ENCODE data around the gene ZBTB2.
A peak's percentile ranks its signal among the peaks of the same experiment; 100 is the strongest.

The ZBTB2 gene

GRCh38 chr6:151391471-151392413 is at the start of gene ZBTB2:
ZBTB2 (minus strand) TSS chr6:151391559; CDS start chr6:151373637, 17,922 bp downstream.
- peak; percentile 87 for FAIRE-seq
- peak; percentile 21 for DNase-seq (ENCODE audit: insufficient read length, low spot score)

GRCh38 chr6:151440930-151441329 is 49.6 kb upstream of the ZBTB2 start:
- FAIRE-seq (peak; percentile 64), DNase-seq (ENCODE audit: insufficient read length, low spot score) (no peak)

GRCh38 chr6:151440498-151440897 is 49.1 kb upstream of the ZBTB2 start:
- DNase-seq (ENCODE audit: insufficient read length, low spot score) (no peak), FAIRE-seq (peak; percentile 76)

- DNase-seq (ENCODE audit: insufficient read length, low spot score) = no peak
- no peak for FAIRE-seq
These were observed 46.0 kb upstream of the ZBTB2 start for GRCh38 chr6:151437401-151437800.

GRCh38 chr6:151436802-151437201 is 45.4 kb upstream of the ZBTB2 start:
- DNase-seq (ENCODE audit: insufficient read length, low spot score) = no peak
- peak; percentile 8 for FAIRE-seq

GRCh38 chr6:151436300-151436699 is 44.9 kb upstream of the ZBTB2 start:
- DNase-seq (ENCODE audit: insufficient read length, low spot score) = no peak
- no peak for FAIRE-seq

DNA sequence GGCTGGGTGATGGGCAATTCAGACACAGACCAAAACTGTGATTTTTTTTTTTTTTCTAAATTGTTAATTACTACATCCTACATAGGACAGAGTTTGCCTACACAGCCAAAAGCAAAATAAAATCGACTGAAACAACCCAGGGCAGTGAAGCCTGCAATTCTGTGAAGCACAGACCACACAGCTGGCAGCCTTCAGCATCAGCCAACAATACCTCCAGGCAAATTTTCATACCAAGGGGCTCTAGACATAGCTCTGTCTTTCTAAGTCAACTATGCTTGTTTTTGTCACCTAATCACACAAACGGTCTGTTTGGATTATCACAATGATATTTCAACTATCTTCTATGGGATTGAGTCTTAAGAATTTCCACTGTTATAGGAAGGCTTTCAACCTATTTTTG is 43.0 kb upstream of the ZBTB2 start:
- DNase-seq (ENCODE audit: insufficient read length, low spot score) (no peak), FAIRE-seq (no peak)

DNA sequence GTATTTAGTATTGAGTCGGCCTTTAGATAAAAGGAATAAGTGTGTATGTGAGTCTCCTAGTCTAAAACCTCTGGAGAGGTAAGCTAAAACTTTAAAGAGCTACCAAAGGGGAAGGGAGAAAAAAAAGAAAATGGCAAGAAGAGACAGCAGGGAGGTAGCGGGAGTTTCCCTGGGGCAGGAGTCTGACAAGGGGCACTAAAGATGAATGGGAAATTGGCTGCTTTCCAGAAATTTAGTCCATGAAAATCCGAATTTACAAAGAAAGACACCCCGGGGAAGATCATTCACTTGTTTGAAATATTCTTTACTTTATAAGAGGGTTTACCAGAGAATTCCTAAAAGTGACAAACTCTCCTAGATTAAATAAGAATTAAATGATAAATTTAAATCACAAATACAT is 41.3 kb upstream of the ZBTB2 start:
- DNase-seq (ENCODE audit: insufficient read length, low spot score) (no peak), FAIRE-seq (no peak)

GRCh38 chr6:151431337-151431736 is 40.0 kb upstream of the ZBTB2 start:
- DNase-seq (ENCODE audit: insufficient read length, low spot score) (no peak), FAIRE-seq (no peak)

GRCh38 chr6:151430886-151431285 is 39.5 kb upstream of the ZBTB2 start:
- FAIRE-seq = no peak
- DNase-seq (ENCODE audit: insufficient read length, low spot score) = no peak

GRCh38 chr6:151428093-151428735 is 36.9 kb upstream of the ZBTB2 start:
- DNase-seq (ENCODE audit: insufficient read length, low spot score) (no peak), FAIRE-seq (no peak)

- no peak for DNase-seq (ENCODE audit: insufficient read length, low spot score)
- FAIRE-seq = no peak
These were observed 34.2 kb upstream of the ZBTB2 start for GRCh38 chr6:151425561-151425960.

- FAIRE-seq (no peak), DNase-seq (ENCODE audit: insufficient read length, low spot score) (no peak)
These were observed 31.6 kb upstream of the ZBTB2 start for GRCh38 chr6:151422981-151423380.

DNA sequence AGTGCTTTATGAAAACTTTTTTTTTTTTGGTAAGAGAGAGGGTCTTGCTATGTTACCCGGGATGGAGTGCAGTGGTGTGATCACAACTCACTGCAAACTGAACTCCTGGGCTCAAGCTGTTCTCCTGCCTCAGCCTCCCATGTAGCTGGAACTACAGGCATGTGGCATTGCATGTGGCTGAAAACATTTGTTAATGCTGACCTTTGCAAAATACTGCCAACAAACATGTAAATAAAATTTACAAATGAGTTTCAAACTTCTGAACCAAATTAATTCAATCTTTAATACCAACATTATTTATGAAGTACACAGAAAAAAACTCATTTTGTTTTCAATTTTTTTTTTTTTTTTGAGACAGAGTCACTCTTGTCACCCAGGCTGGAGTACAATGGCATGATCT is 26.1 kb upstream of the ZBTB2 start:
- no peak for DNase-seq (ENCODE audit: insufficient read length, low spot score)
- no peak for FAIRE-seq

- DNase-seq (ENCODE audit: insufficient read length, low spot score) (no peak), FAIRE-seq (no peak)
These were observed 23.4 kb upstream of the ZBTB2 start for GRCh38 chr6:151414641-151415260.

- FAIRE-seq = no peak
- no peak for DNase-seq (ENCODE audit: insufficient read length, low spot score)
These were observed 22.2 kb upstream of the ZBTB2 start for GRCh38 chr6:151413372-151414145.

DNA sequence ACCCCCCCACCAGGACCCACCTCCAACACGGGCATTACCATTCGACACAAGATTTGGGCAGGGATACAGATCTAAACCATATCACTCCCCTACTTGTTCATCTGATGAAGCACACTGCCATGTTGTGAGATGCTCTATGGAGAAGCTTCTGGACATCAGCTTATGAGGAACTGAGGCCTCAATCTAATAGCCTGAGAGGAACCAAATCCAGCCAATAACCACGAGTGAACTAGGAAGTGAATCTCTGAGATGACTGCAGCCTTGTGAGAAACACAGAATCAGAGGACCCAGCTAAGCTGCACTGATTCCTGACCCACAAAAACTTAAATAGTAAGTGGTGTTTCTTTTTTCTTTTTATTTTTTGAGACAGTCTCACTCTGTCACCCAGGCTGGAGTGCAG is 21.6 kb upstream of the ZBTB2 start:
- no peak for FAIRE-seq

DNA sequence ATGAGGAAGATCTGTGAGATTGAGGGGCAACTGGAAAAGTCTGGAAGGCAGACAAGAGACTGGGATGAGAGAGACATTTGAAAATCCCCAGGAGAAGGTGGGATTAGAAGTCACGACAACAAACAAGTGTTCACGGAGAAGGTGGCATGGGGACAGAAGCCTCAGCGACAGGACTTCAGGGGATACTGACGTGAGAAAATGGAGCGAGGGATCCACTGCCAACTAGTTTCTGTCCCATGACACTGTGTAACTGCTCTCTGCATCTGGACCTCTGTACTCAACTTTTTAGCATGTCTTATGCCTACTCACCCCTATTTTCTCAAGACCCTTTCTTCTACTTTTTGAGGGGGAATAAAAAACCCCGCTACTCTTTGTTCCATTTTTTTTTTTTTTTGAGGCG is 18.3 kb upstream of the ZBTB2 start:
- no peak for FAIRE-seq
- DNase-seq (ENCODE audit: insufficient read length, low spot score) = no peak

More for the DNA sequence above, 21.6 kb upstream of the ZBTB2 start:
- no peak for DNase-seq (ENCODE audit: insufficient read length, low spot score)

DNA sequence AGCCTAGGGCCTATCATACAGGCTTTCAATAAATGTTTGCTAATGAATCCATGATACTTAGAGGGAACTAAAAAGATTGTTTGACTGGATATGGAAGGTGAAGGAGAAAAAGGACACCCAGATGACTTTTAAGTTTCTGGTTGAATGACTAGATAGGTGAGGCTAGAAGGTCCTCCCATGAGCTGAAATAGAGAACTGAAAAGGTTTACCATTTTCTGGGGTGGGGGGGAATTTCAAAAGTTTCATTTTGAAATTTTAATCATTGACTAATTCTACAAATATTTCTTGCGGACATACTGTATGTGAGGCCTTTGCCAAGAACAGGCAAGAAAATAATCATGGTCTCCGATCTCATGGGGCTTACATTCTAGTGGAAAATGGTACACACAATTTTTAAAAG is 17.9 kb upstream of the ZBTB2 start:
- DNase-seq (ENCODE audit: insufficient read length, low spot score) = no peak

DNA sequence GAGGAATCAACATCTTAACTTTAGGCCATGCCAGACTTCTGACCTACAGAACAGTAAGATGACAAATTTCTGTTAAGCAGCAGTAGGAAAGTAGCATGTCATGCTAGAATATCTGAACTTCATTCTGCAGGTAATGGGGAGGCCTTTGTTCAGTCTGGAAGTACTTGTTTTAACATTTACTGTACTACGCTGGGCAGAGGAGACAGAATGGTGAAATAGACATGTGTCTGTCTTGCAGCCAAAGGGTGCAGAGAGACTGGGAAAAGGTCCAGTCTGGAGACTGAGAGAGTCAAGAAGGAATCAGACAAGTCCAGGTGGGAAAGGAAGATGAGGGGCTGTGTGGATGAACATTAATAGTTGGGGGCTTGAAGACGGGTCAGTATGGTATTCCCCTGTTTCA is 17.5 kb upstream of the ZBTB2 start:
- FAIRE-seq (no peak), DNase-seq (ENCODE audit: insufficient read length, low spot score) (no peak)

More for the DNA sequence above, 17.9 kb upstream of the ZBTB2 start:
- FAIRE-seq = no peak

- DNase-seq (ENCODE audit: insufficient read length, low spot score) (no peak), FAIRE-seq (no peak)
These were observed 12.6 kb upstream of the ZBTB2 start for GRCh38 chr6:151403919-151404308.

All from GM19239 (cell line).